Glutamatergic neuron (in vitro differentiated cells): ENCODE data around the gene CACNA1C. TPM values are rescaled to one million over a fixed set of nuclear protein-coding genes. Genes with fewer than 3 reads are reported as not detected.
A peak's percentile ranks its signal among the peaks of the same experiment; 100 is the strongest.

Experiments
- DNase-seq: peaks from one replicate; pipeline ENCODE4 v3.0.0; 2022
- H3K27ac Mint-ChIP-seq: one replicate; pipeline ENCODE4 v1.8.0; 2020; ENCODE audit warnings: mild to moderate bottlenecking, mixed read lengths, inconsistent platforms; ENCODE audit not compliant: unreplicated experiment
- H3K27me3 Mint-ChIP-seq: one replicate; pipeline ENCODE4 v1.8.0; 2020; ENCODE audit warnings: mild to moderate bottlenecking, moderate library complexity, mixed read lengths, inconsistent platforms; ENCODE audit not compliant: unreplicated experiment
- H3K36me3 Mint-ChIP-seq: one replicate; pipeline ENCODE4 v1.8.0; 2020; ENCODE audit warnings: mild to moderate bottlenecking, mixed read lengths, inconsistent platforms; ENCODE audit not compliant: unreplicated experiment
- H3K4me1 Mint-ChIP-seq: one replicate; pipeline ENCODE4 v1.8.0; 2020; ENCODE audit warnings: mild to moderate bottlenecking, low read depth, mixed read lengths, inconsistent platforms; ENCODE audit not compliant: unreplicated experiment
- H3K4me3 Mint-ChIP-seq: one replicate; pipeline ENCODE4 v1.8.0; 2020; ENCODE audit warnings: mild to moderate bottlenecking, mixed read lengths, inconsistent platforms; ENCODE audit not compliant: unreplicated experiment
- H3K9me3 Mint-ChIP-seq: one replicate; pipeline ENCODE4 v1.8.0; 2020; ENCODE audit warnings: mild to moderate bottlenecking, moderate library complexity, mixed read lengths, inconsistent platforms; ENCODE audit not compliant: unreplicated experiment
- total RNA-seq: library from RNA; stranded (reverse); fragmentation: NEBNext Ultra II Directional; extraction: Animal tissue kit (Norgen Biotek cat#: 25700); gene quantifications from one replicate; pipeline ENCODE4 v1.2.1, GENCODE V29; 2021; ENCODE audit not compliant: unreplicated experiment
- TF ChIP-seq, protein P1 (sequence below): fragments of 200-600 bp; sonication (generic); IDR thresholded peaks from one replicate; pipeline ENCODE4 v1.5.0; 2021; ENCODE audit not compliant: partially characterized antibody, unreplicated experiment

Gene CACNA1C
- total RNA-seq, 1 donor from 2014 or later, result 11.0 TPM

DNA sequence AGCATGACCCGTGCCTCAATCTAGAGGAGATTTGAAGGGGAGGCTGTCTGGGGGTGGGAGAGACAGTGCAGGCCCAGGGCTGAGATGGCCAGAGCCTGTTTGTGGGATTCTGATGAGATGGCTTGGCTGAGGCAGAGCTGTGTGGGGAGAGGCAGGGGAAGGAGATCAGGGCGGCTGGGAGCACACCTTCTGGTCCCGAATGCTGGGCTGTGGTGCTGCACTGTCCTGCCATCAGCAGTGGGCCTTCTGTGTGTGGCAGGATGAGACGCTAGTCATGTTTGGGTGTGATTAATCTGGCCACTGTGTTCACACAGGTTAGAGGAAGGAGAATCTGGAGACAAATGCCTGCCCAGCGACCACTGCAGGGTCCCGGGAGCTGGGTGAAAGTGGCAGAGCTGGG lies 300.9 kb downstream of the CACNA1C start:
- Mint-ChIP-seq H3K9me3 (peaks cover 11% of the 10 kb centered on the region), H3K4me3 (peak overlapping the region; percentile 6), H3K27ac (no peak overlapping the region), H3K4me1 (peaks cover 35% of the 10 kb centered on the region), H3K27me3 (peaks cover 22% of the 10 kb centered on the region), H3K36me3 (no peaks in the 10 kb centered on the region)
- TF ChIP-seq, protein P1, sequence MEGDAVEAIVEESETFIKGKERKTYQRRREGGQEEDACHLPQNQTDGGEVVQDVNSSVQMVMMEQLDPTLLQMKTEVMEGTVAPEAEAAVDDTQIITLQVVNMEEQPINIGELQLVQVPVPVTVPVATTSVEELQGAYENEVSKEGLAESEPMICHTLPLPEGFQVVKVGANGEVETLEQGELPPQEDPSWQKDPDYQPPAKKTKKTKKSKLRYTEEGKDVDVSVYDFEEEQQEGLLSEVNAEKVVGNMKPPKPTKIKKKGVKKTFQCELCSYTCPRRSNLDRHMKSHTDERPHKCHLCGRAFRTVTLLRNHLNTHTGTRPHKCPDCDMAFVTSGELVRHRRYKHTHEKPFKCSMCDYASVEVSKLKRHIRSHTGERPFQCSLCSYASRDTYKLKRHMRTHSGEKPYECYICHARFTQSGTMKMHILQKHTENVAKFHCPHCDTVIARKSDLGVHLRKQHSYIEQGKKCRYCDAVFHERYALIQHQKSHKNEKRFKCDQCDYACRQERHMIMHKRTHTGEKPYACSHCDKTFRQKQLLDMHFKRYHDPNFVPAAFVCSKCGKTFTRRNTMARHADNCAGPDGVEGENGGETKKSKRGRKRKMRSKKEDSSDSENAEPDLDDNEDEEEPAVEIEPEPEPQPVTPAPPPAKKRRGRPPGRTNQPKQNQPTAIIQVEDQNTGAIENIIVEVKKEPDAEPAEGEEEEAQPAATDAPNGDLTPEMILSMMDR, result no peak
- DNase-seq, result no peak

DNA sequence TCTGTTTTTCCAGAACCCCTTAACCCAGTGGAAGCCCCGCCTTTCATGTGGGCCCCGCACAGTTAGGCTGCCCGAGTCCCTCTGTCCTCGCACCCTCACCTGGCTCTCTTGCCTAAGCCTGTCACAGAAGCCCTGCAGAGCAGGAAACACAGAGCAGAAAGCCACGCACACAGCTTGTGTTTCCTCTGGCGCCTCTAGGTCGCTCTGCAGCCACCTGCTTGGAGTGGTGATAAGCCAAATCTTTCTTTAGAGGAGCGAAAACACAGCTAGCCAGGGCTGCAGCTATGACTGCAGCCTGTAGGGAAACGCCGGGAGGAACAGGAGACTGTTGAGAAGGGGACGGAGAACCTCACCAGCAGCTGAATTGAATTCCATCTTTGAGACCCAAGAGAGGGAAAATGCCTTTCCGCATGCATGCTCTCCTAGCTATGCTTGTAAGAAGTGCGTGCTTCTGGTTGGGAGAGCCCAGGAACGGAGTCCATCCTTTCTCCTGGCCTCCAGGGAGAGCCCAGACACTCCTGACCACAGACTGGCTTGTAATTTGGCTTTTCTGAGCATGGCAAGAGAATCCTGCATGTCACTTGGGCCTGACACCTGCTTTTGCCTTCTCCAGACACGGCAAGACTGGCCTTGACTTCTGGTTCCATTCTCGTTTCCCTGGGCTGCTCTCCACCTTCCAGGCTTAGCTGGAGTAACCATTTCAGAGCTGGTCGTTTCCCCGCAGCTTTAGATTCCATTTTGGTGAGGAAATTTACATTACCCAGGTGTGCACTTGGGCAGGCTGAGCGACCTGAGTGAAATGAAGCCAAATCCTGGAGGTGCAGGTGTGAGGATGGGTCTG lies 301.6 kb downstream of the CACNA1C start:
- no peak overlapping the region for H3K27ac Mint-ChIP-seq
- peaks cover 24% of the 10 kb centered on the region for H3K27me3 Mint-ChIP-seq
- H3K4me1 Mint-ChIP-seq, result peaks cover 41% of the 10 kb centered on the region
- TF ChIP-seq, protein P1, result no peak
- peaks cover 11% of the 10 kb centered on the region for H3K9me3 Mint-ChIP-seq
- no peak overlapping the region for H3K4me3 Mint-ChIP-seq
- no peaks in the 10 kb centered on the region for H3K36me3 Mint-ChIP-seq
- DNase-seq, result no peak

DNA sequence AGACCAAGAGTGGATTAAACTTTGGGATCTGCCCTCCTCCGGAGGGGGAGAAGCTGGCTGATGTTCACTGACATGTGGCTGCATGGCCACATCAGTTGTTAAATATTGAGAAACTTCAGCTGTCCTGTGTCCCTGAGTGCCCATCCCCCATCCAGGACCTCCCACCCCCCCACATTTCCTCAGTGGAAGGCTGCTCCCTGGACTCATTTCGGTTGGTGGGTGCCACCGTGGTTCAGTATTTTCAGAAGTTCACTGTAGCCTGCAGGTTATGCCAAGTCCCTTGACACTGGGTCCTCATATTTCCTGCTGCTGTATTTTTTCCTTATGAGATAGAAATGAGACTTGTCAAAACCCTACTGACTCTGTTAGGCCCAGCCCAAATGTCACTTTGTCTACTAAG lies 302.4 kb downstream of the CACNA1C start:
- TF ChIP-seq, protein P1, result no peak

DNA sequence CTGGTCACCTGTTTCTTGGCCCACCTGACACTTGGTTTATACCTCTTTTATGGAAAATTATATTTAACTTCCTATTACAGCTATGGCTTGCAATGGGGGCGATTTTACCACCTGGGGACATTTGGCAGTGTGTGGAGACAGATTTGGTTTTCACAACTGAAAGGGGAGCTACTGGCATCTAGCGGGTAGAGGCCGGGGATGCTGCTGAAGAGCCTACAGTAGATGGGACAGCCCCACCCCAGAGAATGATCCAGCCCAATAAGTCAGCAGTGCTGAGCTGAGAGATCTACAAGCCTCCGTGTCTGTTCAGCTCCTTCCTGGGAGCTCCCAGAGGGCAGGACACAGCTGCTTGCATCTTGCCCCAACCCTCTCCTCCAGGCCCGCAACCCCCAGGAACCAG lies 302.8 kb downstream of the CACNA1C start:
- Mint-ChIP-seq H3K36me3 (no peaks in the 10 kb centered on the region), H3K27me3 (peaks cover 24% of the 10 kb centered on the region), H3K4me1 (peaks cover 44% of the 10 kb centered on the region), H3K9me3 (peaks cover 11% of the 10 kb centered on the region), H3K4me3 (no peak overlapping the region), H3K27ac (no peak overlapping the region)
- DNase-seq, result no peak
- TF ChIP-seq, protein P1, result no peak

More for the DNA sequence above, 302.4 kb downstream of the CACNA1C start:
- no peaks in the 10 kb centered on the region for H3K36me3 Mint-ChIP-seq
- H3K27me3 Mint-ChIP-seq, result peaks cover 24% of the 10 kb centered on the region
- H3K4me3 Mint-ChIP-seq, result no peak overlapping the region
- H3K27ac Mint-ChIP-seq, result no peak overlapping the region
- peaks cover 44% of the 10 kb centered on the region for H3K4me1 Mint-ChIP-seq
- H3K9me3 Mint-ChIP-seq, result peaks cover 11% of the 10 kb centered on the region
- DNase-seq, result no peak

DNA sequence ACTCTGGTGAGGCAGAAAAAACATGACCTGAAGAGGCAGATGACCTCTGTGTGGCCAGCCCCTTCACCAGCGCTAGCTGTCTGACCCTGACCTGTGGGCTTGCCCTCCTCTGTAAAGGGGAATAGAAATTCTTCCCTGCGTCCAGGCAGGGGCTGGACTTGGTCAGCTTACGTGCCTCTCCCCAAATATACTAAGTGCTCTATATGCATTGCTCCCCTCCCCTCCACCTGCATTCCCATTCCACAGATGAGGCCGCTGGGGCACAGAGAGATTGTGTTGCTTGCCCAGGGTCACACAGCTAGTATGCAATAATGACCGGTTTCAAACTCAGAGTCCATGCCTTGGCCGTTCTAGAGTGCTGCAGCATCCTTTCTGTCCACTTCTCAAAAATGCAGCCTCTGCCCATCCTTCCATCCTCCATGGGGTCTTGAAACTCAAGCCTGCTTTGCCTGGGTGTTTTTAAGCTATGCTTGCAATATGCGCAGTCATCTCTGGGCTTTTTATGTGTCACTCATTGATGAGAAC lies 303.9 kb downstream of the CACNA1C start:
- no peaks in the 10 kb centered on the region for H3K36me3 Mint-ChIP-seq
- TF ChIP-seq, protein P1, result no peak
- peak overlapping the region; percentile 40 for H3K27ac Mint-ChIP-seq
- peaks cover 11% of the 10 kb centered on the region for H3K9me3 Mint-ChIP-seq
- peaks cover 24% of the 10 kb centered on the region for H3K27me3 Mint-ChIP-seq
- H3K4me3 Mint-ChIP-seq, result no peak overlapping the region
- no peak for DNase-seq
- H3K4me1 Mint-ChIP-seq, result peaks cover 44% of the 10 kb centered on the region
